B cell (primary cell): ENCODE data around the gene SLIT3. TPM values are rescaled to one million over a fixed set of nuclear protein-coding genes. Genes with fewer than 3 reads are reported as not detected.

Experiments used
- ATAC-seq: fragments of 200-7000 bp; cut with Tn5 transposase; one replicate; pipeline ENCODE4 v1.10.0; 2021; ENCODE audit warnings: low read depth, mild to moderate bottlenecking, moderate number of reproducible peaks, moderate library complexity
- CTCF ChIA-PET: fragments of 350-600 bp; sonication (Branson Sonifier 250); formaldehyde crosslinking; loops from one replicate; lab custom pipeline; 2021; ENCODE audit warnings: antibody characterized with exemption, inconsistent platforms; lab: Charles Lee
- POLR2A ChIA-PET: fragments of 350-600 bp; sonication (Branson Sonifier 250); formaldehyde crosslinking; loops from one replicate; lab custom pipeline; 2021; ENCODE audit warnings: antibody characterized with exemption; lab: Charles Lee
- DNase-seq: peaks from one replicate; pipeline ENCODE4 v3.0.0; 2013
- H2AFZ ChIP-seq: 2 replicates; pipeline ENCODE4 v1.6.1; 2012; ENCODE audit warnings: mild to moderate bottlenecking, low read depth, low read length; ENCODE audit not compliant: insufficient read depth, poor library complexity, severe bottlenecking
- H3K27ac ChIP-seq, 2 donors: 1 replicate in 1 of 2; 2 replicates in 1 of 2; pipeline ENCODE4 v1.5.1; 2012 to 2013; ENCODE audit warnings: low read length in 2 of 2, mild to moderate bottlenecking in 2 of 2, moderate library complexity in 1 of 2
- H3K27me3 ChIP-seq, 4 experiments: fragments of 200-600 bp in 1 of 4; sonication (generic) in 1 of 4; replicated peaks in 1 of 4; 1 replicate in 2 of 4; 2 replicates in 2 of 4; pipeline versions ENCODE4 v1.6.1 to v1.7.0; 2013 to 2016; ENCODE audit warnings: low read length in 3 of 4, mild to moderate bottlenecking in 2 of 4, mixed read lengths in 1 of 4, moderate library complexity in 1 of 4; ENCODE audit not compliant: insufficient read depth in 4 of 4, control insufficient read depth in 3 of 4; ENCODE audit errors: control extremely low read depth in 1 of 4
- H3K36me3 ChIP-seq, 2 experiments: replicated peaks in 1 of 2; 1 replicate in 1 of 2; 2 replicates in 1 of 2; pipeline versions ENCODE4 v1.6.1 to v1.7.1; 2013; ENCODE audit warnings: low read length in 1 of 2; ENCODE audit not compliant: insufficient read depth in 2 of 2, control insufficient read depth in 1 of 2; ENCODE audit errors: control extremely low read depth in 1 of 2, extremely low read depth in 1 of 2
- H3K4me1 ChIP-seq, 2 donors: fragments of 200-600 bp in 1 of 2; sonication (generic) in 1 of 2; 1 replicate in 1 of 2; 2 replicates in 1 of 2; pipeline versions ENCODE4 v1.5.1 to v1.6.1; 2013 to 2017; ENCODE audit warnings: low read length in 2 of 2; ENCODE audit not compliant: control insufficient read depth in 2 of 2, insufficient read depth in 2 of 2
- H3K4me2 ChIP-seq: replicated peaks from 2 replicates; pipeline ENCODE3; 2012; ENCODE audit warnings: mild to moderate bottlenecking, low read depth, low read length; ENCODE audit not compliant: poor library complexity, severe bottlenecking
- H3K4me3 ChIP-seq, 5 experiments: fragments of 200-600 bp in 1 of 5; sonication (generic) in 1 of 5; 1 replicate in 3 of 5; 2 replicates in 2 of 5; pipeline versions ENCODE4 v1.5.1 to v1.7.0; 2011 to 2016; ENCODE audit warnings: low read length in 4 of 5, mild to moderate bottlenecking in 4 of 5, low read depth in 2 of 5, control low read depth in 1 of 5, moderate library complexity in 1 of 5; ENCODE audit not compliant: insufficient read depth in 1 of 5; ENCODE audit errors: control extremely low read depth in 1 of 5, extremely low read depth in 1 of 5
- H3K79me2 ChIP-seq: fragments of 200-600 bp; sonication (generic); one replicate; pipeline ENCODE4 v1.6.0; 2016; ENCODE audit warnings: low read length; ENCODE audit not compliant: control insufficient read depth, insufficient read depth
- H3K9ac ChIP-seq: fragments of 200-600 bp; sonication (generic); 2 replicates; pipeline ENCODE4 v1.6.1; 2017; ENCODE audit warnings: mild to moderate bottlenecking, low read length, moderate library complexity
- H3K9me3 ChIP-seq, 3 donors: one replicate each; pipeline versions ENCODE4 v1.6.1 to v1.7.1; 2013; ENCODE audit warnings: low read length in 2 of 3; ENCODE audit not compliant: control insufficient read depth in 2 of 3, insufficient read depth in 1 of 3; ENCODE audit errors: control extremely low read depth in 1 of 3
- H4K20me1 ChIP-seq: 2 replicates; pipeline ENCODE4 v1.6.0; 2012; ENCODE audit warnings: mild to moderate bottlenecking, low read length; ENCODE audit not compliant: insufficient read depth, control insufficient read depth, poor library complexity, severe bottlenecking
- H3K27ac Mint-ChIP-seq: one replicate; pipeline ENCODE4 v1.8.0; 2021; ENCODE audit warnings: mixed read lengths
- H3K27me3 Mint-ChIP-seq: one replicate; pipeline ENCODE4 v1.8.0; 2021; ENCODE audit warnings: mixed read lengths
- H3K4me1 Mint-ChIP-seq: one replicate; pipeline ENCODE4 v1.8.0; 2021; ENCODE audit warnings: mixed read lengths
- H3K4me3 Mint-ChIP-seq: one replicate; pipeline ENCODE4 v1.8.0; 2021; ENCODE audit warnings: mixed read lengths
- H3K9me3 Mint-ChIP-seq: one replicate; pipeline ENCODE4 v1.8.0; 2022; ENCODE audit warnings: mixed read lengths; ENCODE audit not compliant: insufficient read depth
- CTCF ChIP-seq: fragments of 200-600 bp; IDR thresholded peaks from one replicate; pipeline ENCODE4 v1.8.0; 2022; ENCODE audit warnings: antibody characterized with exemption, mild to moderate bottlenecking
- EZH2 ChIP-seq: IDR thresholded peaks from 2 replicates; pipeline ENCODE4 v1.6.1; 2012; ENCODE audit warnings: borderline replicate concordance, low read depth, mild to moderate bottlenecking, moderate library complexity, low read length; ENCODE audit not compliant: insufficient read depth, poor library complexity, severe bottlenecking
- WGBS: methylation state at CpG from one replicate; pipeline ENCODE4 v1.1.5; 2013; ENCODE audit warnings: missing lambda C conversion rate; ENCODE audit not compliant: insufficient coverage; 5-methylcytosine and 5-hydroxymethylcytosine counted together
- intact Hi-C: fragments of 100-400 bp; cut with micrococcal nuclease; formaldehyde crosslinking; loops from one replicate; pipeline ENCODE4 v1.10.0; 2022
- polyA plus RNA-seq: library from polyadenylated mRNA; depleted of rRNA; stranded (reverse); fragments of >200 nt; gene quantifications from 2 replicates; pipeline ENCODE4 v1.2.3, GENCODE V29; 2012
- total RNA-seq, 2 donors: library from RNA; stranded (reverse); fragments of 120-200 nt in 1 of 2; gene quantifications; 1 replicate in 1 of 2; 2 replicates in 1 of 2; pipeline versions ENCODE4 v1.2.3 to v1.2.4, GENCODE V29; 2013 to 2022

SLIT3 gene
- total and polyA plus RNA-seq, 2 donors (not counting 1 experiment from before 2014, with no cell fraction given) = not detected

- Histone ChIP-seq H3K36me3 (no peaks in the 10 kb centered on the region), H4K20me1 (no peaks in the 10 kb centered on the region), H3K4me2 (no peak overlapping the region), H3K79me2 (no peaks in the 10 kb centered on the region), H3K4me3 (no peak overlapping the region), H2AFZ (no peak overlapping the region), H3K27me3 (no peaks in the 10 kb centered on the region), H3K27ac (no peak overlapping the region), H3K9me3 (peaks cover 0 to 3% (median 0%) of the 10 kb centered on the region in 3 donors), H3K9ac (no peak overlapping the region), H3K4me1 (no peaks in the 10 kb centered on the region)
- Mint-ChIP-seq H3K9me3 (no peaks in the 10 kb centered on the region), H3K4me3 (no peak overlapping the region), H3K27me3 (peaks cover 17% of the 10 kb centered on the region), H3K27ac (no peak overlapping the region), H3K4me1 (no peaks in the 10 kb centered on the region)
- POLR2A ChIA-PET = no interaction called here
- ATAC-seq = no peak
- intact Hi-C loops = no loop called here
- CTCF ChIA-PET = no interaction called here
- no CpG with 5 or more reads among the region's 1 CpG for WGBS
- TF ChIP-seq EZH2 (no peak), CTCF (no peak)
- DNase-seq = no peak
These were observed 440.9 kb downstream of the SLIT3 start for GRCh38 chr5:168860081-168860480.

GRCh38 chr5:168859471-168859870 is 441.5 kb downstream of the SLIT3 start:
- DNase-seq (no peak), ATAC-seq (no peak)
- Histone ChIP-seq H3K9ac (no peak overlapping the region), H3K27me3 (no peaks in the 10 kb centered on the region), H2AFZ (no peak overlapping the region), H3K79me2 (no peaks in the 10 kb centered on the region), H3K9me3 (peaks cover 0 to 3% (median 0%) of the 10 kb centered on the region in 3 donors), H3K4me2 (no peak overlapping the region), H3K4me3 (no peak overlapping the region), H3K36me3 (no peaks in the 10 kb centered on the region), H3K27ac (no peak overlapping the region), H4K20me1 (no peaks in the 10 kb centered on the region), H3K4me1 (no peaks in the 10 kb centered on the region)
- Mint-ChIP-seq H3K27me3 (peaks cover 17% of the 10 kb centered on the region), H3K4me3 (no peak overlapping the region), H3K4me1 (no peaks in the 10 kb centered on the region), H3K27ac (no peak overlapping the region), H3K9me3 (no peaks in the 10 kb centered on the region)
- intact Hi-C loops = no loop called here
- 82% methylated on average over 2 of the region's 4 CpGs for WGBS
- POLR2A ChIA-PET = no interaction called here
- CTCF ChIA-PET = no interaction called here
- TF ChIP-seq CTCF (no peak), EZH2 (no peak)
